GM18870 (cell line): ENCODE data around the gene IPO4.
"Not testable (repeated sequence)": the region's sequence is repeated elsewhere in the genome, so short reads cannot be mapped to it uniquely, and the experiment has no call there.

ENCODE experiments used
- ATAC-seq: cut with Tn5 transposase; IDR thresholded peaks from one replicate; pipeline ENCODE4 v1.9.1; 2021; ENCODE audit warnings: moderate library complexity; ENCODE audit not compliant: unreplicated experiment

The IPO4 gene

DNA sequence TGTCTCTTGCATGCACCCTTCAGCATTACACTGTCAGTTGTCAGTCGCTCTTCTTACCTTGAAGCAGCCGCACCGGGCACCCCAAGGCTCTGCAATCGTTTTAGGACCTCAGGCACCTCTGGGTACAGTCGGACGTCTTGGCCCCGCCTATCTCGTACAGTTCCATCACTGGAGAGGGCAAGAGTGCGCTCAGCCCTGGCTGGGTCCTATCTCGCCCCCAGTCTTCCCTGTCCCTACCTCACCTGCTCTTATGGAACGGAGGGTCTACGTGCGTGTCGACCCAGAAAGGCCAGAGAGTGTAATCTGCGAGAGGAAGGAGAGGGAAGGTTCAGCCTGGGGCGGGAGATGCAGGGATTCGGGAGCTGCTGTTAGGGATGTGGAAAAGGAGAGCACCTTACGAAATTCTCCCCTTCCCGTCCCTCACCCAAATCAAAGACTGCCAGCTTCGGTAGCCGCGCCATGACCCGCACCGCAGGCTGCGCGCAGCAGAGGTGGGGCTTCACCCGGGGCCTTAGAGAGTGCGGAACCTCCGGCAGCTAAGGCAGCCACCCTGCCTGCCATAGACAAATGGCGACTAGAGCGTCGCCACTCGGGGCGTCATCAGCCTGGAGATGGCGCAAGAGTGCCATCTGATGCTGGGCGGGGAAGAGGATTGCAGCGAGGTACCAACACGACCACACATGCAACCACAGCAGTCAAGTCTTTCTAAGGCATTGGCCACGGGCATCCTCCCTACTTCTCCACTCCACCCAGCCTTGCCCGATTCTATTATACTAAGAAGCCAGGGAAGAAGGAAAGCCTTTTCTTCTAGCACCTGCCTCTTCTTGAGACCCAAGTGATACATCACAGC is 27.1 kb upstream of the IPO4 start, which contains the start of gene MDP1:
MDP1 (minus strand) TSS at position 572 of the 850 bp plus-strand sequence; CDS start at position 461, 111 bp downstream.
- ATAC-seq = peak; percentile 46

DNA sequence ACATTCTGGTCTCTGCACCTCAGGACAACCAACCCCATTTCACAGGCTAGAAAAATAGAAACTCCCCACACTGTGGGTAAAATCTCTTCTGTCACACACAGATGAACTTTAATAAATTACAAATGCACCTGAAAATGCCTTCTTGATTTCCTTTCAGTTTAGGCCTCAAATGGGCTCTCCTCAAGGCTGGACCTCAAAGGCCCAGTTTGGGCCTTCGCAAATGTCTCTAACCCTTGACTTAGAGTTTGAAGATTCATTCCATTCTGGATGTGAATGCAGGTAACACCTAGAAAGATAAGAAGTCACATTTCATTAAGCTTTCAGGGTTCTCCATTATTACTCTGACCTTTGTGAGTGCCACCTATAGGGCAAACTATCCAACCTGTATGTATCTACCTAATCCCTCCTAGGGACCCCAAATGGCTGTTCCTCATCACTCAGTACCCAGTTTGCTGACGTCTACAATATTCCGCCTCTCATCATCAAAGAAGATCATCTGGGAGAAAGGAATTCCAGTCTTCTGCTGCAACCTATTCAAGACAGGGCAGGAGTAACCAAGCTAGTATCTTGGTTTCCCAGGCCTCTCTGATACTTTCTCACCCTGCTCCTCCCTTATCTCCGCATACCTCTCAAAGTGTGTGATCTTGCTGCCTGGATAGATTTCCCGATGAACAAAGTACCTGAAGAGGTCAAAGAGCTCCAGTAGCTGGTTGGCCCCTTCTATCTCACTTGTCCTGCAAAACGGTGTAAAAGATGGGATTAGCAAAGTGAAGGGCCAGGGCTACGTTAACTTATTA is 25.4 kb upstream of the IPO4 start:
- no peak for ATAC-seq

DNA sequence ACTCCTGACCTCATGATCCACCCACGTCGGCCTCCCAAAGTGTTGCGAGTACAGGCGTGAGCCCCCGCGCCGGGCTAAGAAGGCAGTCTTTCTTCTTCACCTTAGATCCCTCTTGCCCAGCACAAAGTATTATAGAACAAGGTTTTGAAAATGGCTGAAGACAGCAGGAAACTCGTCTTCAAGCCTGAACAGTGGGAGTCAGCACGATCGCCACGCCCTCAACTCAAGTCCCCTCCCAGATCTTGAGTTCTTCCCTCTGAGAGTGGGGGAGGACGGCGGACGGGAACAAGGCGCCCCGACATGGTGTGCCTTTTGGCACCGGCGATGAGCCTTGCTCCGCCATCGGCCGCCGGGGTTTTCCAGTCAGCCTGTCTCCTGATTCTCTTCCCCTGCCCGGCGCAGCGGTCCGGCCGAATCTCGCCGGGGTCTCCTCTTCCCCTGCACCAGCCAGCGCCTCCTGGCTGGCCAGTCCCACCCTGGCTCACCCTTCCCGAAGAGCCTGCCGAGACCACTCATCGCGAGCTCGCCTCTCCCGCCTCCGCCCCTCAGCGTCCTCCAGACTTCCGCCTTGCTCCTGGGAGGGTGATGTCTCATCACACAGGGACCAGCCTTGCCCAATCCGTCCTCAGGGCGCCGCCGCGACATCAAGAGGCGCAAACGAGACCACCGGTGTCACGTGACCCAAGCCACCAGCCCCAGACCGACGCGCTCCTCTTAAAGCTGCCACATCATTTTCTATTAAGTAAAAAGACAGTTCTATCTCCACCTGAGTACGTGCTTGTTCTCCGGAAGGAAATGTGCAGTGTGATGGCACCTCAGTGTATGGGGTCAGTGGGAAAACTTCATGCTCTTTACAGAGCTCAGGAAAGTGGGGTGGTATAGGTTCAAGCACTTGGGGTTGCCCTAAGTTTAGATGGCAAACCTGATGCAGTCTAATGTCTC is 24.6 kb upstream of the IPO4 start, which contains the start of gene CHMP4A:
CHMP4A (minus strand) TSS at position 565 of the 942 bp plus-strand sequence; CDS start at position 516, 49 bp downstream.
- peak; percentile 83 for ATAC-seq

DNA sequence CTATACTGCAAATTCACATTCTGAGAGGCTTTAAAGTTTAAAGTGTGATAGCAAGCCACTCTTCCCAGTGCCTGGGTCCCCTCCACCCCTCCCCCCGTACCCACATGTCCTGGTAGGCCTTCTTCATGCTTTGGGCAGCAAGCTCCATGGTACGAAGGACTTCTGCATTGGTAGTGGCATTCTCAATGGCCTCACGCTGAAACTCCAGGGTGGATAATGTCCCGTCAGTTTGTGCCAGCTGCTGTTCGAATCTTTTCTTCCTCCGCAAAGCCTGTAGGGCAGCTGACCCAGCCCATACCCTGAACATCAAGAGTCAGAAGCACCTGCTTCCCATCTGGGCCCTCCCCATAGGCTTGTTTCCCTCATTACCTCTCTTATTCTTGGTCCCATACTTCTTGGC is 22.7 kb upstream of the IPO4 start:
- ATAC-seq = no peak

DNA sequence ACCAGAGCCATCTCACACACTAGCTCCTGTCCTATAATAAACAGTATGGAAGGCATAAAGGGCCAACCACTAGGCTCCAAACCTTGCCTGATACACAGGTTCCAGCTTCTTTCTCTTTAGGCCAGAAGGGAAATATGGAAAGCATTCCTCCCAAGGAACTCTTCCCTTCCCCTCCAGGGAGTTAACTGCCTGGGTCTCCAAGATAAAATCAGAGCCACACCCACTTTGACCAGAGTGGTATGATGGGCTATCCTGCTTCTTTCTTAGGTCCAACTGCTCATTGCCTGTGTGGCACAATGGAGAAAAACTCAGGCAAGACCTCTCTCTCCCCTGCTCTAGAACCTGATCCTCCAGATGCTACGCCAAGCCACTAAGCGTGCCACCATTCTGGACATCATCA is 19.0 kb upstream of the IPO4 start:
- ATAC-seq = no peak

DNA sequence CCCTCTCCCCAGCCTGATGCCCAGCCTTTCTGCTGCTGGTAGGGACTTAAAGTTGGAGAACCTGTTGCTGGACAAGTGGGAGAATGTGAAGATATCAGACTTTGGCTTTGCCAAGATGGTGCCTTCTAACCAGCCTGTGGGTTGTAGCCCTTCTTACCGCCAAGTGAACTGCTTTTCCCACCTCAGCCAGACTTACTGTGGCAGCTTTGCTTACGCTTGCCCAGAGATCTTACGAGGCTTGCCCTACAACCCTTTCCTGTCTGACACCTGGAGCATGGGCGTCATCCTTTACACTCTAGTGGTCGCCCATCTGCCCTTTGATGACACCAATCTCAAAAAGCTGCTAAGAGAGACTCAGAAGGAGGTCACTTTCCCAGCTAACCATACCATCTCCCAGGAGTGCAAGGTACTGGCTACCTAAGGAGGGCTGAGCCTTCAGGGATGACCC is 18.5 kb upstream of the IPO4 start:
- ATAC-seq = no peak

DNA sequence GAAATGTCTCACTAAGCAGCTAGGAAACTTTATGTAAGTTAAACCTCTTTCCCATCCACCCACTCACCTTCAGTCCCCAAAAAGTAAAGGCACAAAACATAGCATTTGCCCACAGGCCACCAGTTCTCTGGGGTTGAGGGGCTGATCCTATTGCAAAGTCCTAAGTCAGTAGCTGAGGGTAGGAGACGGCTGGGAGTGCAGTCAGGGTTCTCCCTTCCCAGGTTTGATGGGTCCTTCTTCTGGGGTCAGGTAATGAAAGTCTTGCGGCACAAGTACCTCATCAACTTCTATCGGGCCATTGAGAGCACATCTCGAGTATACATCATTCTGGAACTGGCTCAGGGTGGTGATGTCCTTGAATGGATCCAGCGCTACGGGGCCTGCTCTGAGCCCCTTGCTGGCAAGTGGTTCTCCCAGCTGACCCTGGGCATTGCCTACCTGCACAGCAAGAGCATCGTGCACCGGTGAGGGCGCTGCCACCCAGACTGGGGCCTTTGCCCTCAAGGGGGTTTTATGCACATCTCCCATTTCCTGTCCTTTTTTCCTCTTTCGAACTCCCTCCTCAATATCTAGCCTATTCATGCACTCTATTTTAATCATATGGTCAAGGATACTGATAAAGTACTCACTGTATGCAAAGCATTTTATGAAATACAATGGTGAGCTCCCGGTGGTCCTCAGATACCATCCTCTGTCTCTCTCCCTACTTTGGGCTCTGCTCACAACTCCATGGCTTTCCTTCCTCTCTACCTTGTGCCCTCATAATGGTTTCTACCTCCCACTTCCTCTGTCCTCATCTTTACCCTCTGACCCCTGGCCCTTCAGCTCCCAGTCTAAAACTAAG is 17.9 kb upstream of the IPO4 start:
- no peak for ATAC-seq

GRCh38 chr14:24204163-24205146 is 15.8 kb upstream of the IPO4 start:
- no peak for ATAC-seq

DNA sequence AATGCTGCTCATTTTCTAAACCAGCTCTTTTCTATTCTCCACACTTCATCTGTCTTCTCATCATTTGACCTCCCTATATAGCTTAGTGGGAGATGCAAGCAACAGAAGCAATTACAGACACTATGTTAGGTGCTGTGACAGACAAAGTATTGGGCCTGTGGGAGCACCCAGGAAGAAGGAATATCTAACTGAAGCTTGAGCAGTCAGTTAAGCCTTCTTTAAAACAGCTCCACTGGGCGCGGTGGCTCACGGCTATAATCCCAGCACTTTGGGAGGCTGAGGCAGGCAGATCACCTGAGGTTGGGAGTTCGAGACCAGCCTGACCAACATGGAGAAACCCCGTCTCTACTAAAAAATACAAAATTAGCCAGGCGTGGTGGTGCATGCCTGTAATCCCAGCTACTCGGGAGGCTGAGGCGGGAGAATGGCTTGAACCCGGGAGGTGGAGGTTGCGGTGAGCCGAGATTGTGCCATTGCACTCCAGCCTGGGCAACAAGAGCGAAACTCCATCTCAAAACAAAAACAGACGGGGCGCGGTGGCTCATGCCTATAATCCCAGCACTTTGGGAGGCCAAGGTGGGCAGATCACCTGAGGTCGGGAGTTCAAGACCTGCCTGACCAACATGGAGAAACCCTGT is 14.8 kb upstream of the IPO4 start:
- not testable (repeated sequence) for ATAC-seq

DNA sequence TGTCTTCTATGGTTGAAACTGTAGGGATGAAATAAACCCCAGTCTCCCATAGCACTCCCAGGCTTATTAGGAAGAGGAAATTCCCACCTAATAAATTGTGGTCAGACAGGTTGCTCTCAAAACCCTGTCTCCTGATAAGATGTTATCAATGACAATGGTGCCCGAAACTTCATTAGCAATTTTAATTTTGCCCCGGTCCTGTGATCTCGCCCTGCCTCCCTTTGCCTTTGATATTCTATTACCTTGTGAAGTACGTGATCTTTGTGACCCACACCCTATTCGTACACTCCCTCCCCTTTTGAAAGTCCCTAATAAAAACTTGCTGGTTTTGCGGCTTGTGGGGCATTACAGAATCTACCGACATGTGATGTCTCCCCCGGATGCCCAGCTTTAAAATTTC is 13.9 kb upstream of the IPO4 start:
- not testable (repeated sequence) for ATAC-seq

DNA sequence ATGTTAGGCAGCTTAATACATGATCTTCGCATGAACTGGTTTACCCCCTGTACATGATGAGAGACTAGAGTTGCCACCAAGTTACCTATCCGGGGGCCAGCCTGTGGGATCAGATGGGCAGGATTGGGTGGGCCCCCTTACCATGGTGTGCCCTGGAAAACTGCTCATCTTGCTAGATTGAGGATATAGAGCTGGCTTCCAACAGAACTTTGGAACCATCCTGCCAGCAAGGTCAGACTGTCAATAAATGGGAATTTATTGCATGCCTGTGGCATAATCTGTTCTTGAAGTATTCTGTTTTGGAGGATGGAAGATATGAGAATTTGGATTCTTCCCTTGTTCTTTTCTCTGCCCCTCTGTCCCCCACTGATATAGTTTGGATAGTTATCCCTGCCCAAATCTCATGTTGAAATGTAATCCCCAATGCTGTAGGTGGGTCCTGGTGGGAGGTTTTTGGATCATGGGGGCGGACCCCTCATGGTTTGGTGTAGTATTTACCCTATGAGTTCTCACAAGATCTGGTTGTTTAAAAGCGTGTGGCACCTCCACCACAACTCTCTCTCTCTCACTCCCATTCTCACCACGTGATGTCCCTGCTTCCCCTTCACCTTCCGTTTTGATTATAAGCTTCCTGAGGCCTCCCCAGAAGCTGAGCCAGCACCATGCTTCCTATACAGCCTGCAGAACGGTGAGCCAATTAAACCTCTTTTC is 10.4 kb upstream of the IPO4 start:
- no peak for ATAC-seq

GRCh38 chr14:24197056-24197450 is 8.4 kb upstream of the IPO4 start:
- no peak for ATAC-seq

DNA sequence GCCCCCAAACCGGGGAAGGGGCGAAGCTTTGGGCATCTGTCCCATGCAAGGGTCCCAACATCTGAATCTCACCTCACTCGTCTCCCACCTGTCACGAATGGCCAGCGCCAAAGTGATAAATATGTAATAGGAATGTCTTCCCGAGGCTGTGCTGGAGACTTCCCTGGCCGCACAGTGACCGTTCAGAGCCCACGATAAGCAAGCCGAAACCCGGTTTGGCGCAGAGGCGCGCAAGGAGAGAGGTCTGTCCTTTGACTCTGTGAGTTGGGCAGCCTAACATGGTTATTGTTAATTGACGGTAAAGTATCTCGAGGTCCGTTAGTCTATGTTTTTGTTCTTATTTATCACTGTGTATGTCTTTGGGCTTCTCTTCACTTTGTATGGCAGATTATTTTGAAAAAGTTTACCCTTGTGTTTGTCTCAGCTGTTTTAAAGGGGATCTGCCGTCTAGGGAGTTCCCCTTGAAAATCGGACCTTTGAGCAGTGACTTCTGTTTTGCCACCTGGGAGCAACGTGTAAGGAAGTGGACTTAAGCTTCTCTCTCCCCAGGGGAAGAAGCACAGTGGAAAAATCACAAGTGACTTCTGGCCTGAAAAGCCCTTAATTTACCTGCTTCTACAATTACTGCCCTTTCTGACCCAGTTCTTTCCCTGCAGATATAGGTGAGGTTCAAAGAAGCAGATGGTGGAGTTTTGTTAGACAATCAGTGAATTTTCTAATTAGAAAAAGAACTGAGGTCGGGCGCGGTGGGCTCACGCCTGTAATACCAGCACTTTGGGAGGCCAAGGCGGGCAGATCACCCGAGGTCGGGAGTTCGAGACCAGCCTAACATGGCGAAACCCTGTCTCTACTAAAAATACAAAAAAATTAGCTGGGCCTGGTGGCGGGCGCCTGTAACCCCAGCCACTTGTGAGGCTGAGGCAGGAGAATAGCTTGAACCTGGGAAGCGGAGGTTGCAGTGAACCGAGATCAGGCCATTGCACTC is 7.7 kb upstream of the IPO4 start:
- ATAC-seq = peak; percentile 22

DNA sequence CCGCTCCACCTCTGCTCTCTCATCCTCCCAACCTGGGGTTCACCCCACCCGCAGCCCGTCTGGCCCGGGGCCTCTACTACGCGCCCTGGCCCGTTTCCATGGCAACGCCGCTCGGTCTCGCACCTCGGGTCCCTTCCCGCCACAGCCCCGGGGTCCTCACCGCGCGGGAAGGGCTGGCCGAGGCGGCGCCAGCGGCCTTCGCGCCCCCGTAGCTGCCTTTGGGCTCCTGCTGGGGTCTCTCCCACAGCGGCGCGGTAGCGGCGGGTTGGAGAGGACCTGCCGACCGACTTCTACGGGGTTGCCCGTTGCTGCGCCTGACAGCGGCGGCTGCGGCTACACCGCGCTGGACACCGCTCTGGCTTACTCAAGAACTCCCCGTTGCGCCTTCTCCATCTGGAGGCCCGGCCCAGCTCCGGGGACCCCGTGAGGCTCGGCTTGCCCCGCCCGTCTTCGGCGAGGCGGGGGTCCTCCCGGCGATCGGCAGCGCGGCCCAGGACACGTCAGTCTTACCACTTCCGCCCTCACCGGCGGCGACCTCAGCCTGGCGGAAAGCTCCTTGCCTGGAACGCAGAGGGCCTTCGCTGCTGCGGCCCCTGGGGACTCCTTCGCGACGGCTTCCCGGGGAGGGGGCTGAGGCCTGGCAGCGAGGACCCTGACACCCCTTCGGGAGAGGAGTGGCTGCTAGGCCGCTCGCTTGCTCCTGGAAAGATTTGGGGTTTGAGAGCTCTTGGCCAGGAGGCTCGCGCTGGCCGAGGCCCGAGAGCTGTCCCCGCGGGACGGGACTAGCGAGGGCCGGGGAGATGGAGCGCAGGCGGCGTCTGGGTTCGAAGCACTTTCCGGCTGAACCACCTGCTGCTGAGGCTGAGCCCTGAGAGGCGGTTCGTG is 6.8 kb upstream of the IPO4 start, which contains the start of gene TM9SF1:
TM9SF1 (minus strand) TSS at position 256 of the 885 bp plus-strand sequence. CDS start 422 bp downstream, outside the sequence.
- ATAC-seq = peak; percentile 74

DNA sequence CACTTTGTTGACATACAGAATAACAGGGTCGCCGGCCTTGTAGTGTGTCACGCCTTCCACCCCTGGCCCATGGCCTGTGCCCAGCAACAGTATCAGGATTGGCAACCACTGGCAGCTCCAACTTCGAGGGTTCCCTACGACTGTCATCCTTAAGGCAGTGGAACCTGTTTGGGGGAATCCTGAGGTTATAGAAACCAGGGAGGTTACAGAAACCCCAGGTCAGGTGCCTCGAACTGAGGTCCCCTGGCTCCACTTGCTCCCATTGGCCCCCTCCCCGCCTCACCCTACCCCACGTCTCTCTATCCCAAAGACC is 6.2 kb upstream of the IPO4 start:
- no peak for ATAC-seq
